GM21723 (cell line): ENCODE measurements around the gene SIGLEC12.
A peak's percentile ranks its signal among the peaks of the same experiment; 100 is the strongest.
"Not testable (repeated sequence)": the region's sequence is repeated elsewhere in the genome, so short reads cannot be mapped to it uniquely, and the experiment has no call there.

ENCODE experiments used
- ATAC-seq: cut with Tn5 transposase; IDR thresholded peaks from one replicate; pipeline ENCODE4 v1.9.1; 2021; ENCODE audit warnings: mild to moderate bottlenecking, moderate library complexity; ENCODE audit not compliant: unreplicated experiment

The SIGLEC12 gene

DNA sequence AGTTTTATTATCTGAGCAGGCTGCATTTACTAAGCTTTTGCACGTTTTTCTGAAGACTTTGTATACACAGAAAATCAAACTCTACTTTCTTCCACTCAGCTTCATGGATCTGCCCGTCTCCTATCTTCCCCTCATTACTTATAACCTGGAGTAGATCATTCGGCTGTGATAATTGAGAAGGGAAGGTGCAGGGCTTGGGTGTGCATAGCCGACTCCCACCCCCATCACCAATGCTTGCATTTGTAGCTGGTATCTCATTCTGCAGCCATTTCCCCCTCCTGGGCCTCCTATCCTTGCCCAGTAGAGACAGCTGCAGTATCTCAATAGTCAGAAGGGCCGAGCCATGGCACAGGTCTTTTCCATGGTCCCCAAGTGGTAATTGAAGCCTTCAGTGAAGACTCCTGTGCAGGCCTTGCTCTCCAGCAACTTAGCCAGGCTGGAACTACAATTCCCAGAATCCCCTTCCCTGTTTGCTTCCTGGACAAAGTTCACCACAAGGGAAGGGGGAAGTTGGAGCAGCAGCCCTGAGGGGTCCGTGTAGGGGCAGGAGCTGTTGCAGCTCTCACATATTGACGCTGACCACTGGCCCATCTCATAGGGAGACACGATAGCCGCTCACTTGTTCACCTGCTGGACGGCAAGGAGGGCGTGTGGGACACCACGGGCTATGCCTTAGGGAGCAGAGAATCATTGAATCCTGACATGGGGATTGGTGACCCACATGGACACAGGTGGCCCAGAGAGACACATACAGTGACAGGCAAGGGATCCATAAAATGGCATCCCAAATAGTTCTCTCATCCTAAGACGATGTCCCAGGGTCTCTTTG, 41.2 kb downstream of the SIGLEC12 start:
- ATAC-seq, result no peak

DNA sequence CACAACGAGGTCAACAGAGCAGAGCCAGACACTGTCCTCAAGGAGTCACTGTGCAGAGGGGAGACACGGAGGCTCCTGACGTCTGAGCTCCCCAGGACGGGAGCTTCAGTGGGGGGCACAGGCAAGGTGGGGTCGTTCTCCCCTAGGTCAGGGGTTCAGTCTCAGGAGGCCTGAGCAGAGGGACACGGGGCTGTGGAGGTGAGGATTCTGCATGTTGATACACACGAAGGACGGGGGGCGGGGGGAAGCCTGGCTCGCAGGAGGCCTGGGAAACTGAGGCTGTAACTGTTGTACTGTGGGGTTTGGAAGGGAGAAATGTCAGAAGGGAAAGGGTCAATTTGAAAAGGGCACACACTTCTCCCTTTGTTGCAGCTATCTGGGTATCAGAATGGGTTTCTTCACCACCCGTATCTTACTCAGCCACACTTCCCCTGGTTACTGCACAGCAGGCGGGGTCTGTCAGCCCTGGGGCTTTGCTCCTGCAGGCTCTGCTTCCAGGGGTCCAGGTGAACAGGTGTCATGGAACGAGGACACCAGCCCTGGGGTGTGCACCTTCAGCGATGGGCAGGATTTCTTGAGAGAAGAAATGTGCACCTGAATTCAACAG, 42.6 kb downstream of the SIGLEC12 start:
- ATAC-seq, result no peak

GRCh38 chr19:51458051-51458645, 43.5 kb downstream of the SIGLEC12 start, which contains the start of gene SIGLEC8:
TSS of gene SIGLEC8 (minus strand) at chr19:51458454. CDS start at chr19:51458387, 67 bp downstream.
- ATAC-seq, result no peak

DNA sequence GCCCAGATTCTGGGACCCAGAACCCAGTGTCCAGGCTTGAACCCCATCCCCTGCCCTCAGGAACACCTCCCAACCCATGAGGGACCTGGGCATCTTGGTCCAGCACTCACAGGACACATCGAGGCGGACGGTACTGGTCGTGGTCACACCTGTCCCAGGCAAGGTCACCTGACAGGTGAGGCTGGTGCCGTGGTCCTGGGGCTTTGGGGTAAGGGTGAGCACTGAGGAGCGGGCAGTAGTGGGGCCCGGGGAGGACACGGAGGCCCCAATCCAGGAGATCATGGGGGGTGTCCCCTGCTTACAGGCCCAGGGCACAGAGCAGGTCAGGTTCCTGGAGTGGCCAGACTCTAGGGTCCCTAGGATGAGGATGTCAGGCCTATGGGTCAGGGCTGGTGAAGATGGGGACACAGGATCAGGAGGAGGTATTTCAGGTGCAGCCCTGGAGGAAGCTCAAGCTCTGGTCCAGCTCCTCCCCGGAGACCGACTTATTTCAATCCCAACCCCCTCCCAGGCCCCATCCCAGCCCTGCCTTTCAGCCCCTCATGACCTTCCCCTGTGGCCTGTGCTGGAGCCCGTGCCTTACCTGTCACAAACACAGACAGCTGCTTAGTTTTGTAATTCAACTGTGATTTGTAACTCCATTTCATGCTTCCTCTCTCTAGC, 44.1 kb downstream of the SIGLEC12 start:
- no peak for ATAC-seq

DNA sequence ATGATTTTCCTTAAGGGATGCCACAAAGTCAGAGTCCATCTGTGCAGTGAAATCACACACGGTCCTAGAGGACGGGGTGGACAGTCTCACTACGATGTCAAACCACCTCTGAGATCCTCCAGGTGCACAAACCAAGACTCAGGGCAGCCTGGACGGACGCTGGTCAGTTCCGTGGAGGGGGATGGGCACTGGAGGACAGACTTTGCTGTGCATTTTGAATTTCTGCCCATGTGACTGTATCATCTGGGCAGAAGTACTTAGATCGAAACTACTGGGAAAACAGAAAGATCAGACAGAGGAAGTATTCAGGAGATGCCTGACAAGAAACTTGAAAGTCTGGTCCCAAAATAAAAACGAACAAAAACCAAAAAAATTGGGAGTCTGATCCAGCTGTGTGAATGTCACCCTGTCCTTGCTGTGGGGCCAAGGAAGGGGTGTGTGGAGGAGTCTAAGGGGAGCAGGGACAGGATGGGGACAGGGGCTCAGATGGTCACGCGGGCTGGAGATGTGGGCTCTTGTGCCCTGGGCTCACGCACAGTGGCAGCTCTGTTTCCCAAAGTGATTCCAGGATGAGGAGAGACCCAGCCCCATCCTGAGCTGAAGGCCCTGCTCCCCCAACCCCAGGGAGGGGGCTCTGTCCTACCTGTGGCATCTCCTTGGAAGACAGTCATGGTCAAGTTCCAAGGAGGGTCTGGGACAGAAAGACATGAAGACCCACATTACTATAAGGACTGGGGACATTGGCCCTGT, 44.9 kb downstream of the SIGLEC12 start:
- ATAC-seq, result no peak

DNA sequence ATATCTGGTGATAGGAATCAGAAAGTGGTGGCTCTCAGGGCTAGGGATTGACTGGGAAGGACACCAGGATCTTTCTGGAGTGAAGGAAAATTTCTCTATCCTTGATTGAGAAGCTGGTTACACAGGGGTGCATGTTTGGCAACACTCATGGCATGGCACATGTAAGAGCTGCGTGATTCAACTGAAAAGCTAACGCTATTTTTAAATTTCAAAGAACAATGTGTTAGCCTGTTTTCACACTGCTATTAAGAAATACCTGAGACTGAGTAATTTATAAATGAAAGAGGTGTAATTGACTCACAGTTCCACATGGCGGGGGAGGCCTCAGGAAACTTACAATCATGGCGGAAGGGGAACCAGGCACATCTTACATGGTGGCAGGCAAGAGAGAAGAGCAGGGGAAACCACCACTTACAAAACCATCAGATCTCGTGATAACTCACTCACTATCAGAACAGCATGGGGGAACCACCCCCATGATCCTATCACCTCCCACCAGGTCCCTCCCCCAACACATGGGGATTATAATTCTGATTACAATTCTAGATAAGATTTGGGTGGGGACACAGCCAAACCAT, 50.8 kb downstream of the SIGLEC12 start:
- ATAC-seq, result no peak

DNA sequence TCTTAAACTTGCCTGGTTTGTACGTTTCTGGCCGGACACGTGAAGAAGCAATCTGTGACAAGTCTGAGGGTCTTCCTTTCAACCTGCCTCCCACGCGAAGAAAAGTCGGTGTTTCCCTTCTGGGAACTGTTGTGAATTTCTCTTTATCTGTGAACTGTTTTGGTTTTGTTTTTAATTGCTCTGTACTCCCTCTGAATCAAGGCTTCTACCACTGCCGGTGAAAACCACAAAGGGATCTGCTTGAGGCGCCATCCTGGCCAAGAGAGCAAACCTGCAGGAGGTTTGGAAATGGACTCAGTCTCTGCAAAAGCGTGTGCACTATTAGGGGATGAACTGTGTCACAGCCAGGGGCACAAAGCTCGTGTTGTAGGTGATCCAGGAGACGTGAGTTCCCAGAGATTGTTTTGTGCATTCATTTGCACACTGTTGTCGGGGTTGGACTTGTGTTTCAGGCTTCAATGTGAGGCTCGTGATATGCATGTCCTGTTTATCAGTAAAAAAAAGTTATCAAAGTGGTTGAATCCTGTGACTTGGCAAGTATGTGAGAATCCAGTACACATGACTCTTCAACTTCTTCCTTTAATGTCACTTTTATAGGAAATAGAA, 53.1 kb downstream of the SIGLEC12 start:
- no peak for ATAC-seq

DNA sequence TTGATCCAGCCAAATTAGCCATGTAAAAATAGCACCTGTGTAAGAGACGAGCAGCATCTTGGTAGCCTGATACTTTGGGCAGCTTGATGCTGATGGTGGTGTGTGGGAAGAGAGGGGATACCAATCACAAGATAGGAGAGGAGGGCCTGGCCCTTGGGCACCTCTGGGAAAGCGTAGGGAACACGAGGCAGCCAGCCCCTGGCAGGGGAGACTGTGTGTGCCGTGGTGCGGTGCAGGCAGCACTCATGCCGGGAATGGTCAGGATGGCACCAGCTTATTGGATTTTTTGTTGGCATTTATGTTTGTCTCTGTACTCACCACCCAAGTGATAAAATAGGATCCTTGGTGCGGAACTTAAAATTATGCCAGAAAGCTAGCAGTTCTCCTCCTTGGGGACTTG, 53.6 kb downstream of the SIGLEC12 start:
- ATAC-seq, result no peak

GRCh38 chr19:51447510-51447909, 54.1 kb downstream of the SIGLEC12 start:
- ATAC-seq, result not testable (repeated sequence)

- ATAC-seq, result peak; percentile 92
Observed at GRCh38 chr19:51441410-51442390, 59.9 kb downstream of the SIGLEC12 start.
